ENCODE results near the gene MAPK8IP2.

- TF ChIP-seq CTCF (IDR thresholded peaks at IDR 0.05), result no peak
- no peak for TF ChIP-seq POLR2A (IDR thresholded peaks at IDR 0.05)
- TF ChIP-seq EP300 (IDR thresholded peaks at IDR 0.05), result no peak
Measured at GRCh38 chr22:50624347-50625130, 23.9 kb downstream of the MAPK8IP2 start.
